Right forelimb (tissue), 1 donor: ENCODE results near the gene ZNF674.
"Not testable (repeated sequence)": the region's sequence is repeated elsewhere in the genome, so short reads cannot be mapped to it uniquely, and the experiment has no call there.

ENCODE experiments used
- DNase-seq: peaks from one replicate; pipeline ENCODE4 v3.0.0-alpha.2; 2018

Gene ZNF674

GRCh38 chrX:46460801-46461659 is 84.2 kb downstream of the ZNF674 start:
- not testable (repeated sequence) for DNase-seq

- no peak for DNase-seq
Observed at GRCh38 chrX:46459603-46460002, 85.6 kb downstream of the ZNF674 start.

- DNase-seq, result no peak
Observed at GRCh38 chrX:46456125-46456922, 88.9 kb downstream of the ZNF674 start.
